Right ventricle myocardium inferior (tissue), 1 donor: ENCODE results near the gene FGFR4. TPM values are rescaled to one million over a fixed set of nuclear protein-coding genes. Genes with fewer than 3 reads are reported as not detected.

Experiments
- ATAC-seq: fragments of 200-7000 bp; cut with Tn5 transposase; one replicate; pipeline ENCODE4 v1.9.1; 2020; ENCODE audit warnings: mild to moderate bottlenecking, moderate library complexity
- DNase-seq: peaks from one replicate; pipeline ENCODE4 v3.0.0; 2021; ENCODE audit errors: missing footprints
- intact Hi-C: fragments of 100-400 bp; cut with DNase I; formaldehyde crosslinking; loops from one replicate; pipeline ENCODE4 v1.11.0; 2022
- total RNA-seq: library from RNA; stranded (reverse); fragmentation: NEBNext Ultra II Directional; extraction: Animal tissue kit (Norgen Biotek cat#: 25700); gene quantifications from one replicate; pipeline ENCODE4 v1.2.1, GENCODE V29; 2021
- donor health status: DM: no; HTN: yes; CAD: no; lungs with severe emphysema.

Gene FGFR4
- total RNA-seq, 1 donor from 2014 or later, result 4.3 TPM

- intact Hi-C loops, result no loop called here
- DNase-seq (no peak), ATAC-seq (no peak)
Observed at GRCh38 chr5:177081859-177082258, 4.9 kb upstream of the FGFR4 start.

DNA sequence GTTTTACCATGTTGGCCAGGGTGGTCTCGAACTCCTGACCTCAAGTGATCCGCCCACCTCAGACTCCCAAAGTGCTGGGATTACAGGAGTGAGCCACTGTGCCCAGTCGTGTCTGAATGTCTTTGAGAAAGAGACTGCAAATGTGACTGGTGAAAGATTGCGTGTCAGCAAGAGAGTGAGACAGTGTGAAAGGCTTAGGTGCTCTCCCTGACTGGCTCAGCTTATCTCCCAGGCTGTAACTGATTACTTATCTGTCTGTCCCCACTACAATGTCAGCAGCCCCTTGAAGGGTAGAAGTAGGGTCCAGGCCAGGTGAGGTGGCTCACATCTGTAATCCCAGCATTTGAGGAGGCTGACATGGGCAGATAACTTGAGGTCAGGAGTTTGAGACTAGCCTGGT lies 3.4 kb upstream of the FGFR4 start:
- DNase-seq, result no peak
- intact Hi-C loops, result no loop called here
- ATAC-seq, result no peak

- no peak for DNase-seq
- no peak for ATAC-seq
- intact Hi-C loops, result no loop called here
Observed at GRCh38 chr5:177084175-177084574, 2.5 kb upstream of the FGFR4 start.

DNA sequence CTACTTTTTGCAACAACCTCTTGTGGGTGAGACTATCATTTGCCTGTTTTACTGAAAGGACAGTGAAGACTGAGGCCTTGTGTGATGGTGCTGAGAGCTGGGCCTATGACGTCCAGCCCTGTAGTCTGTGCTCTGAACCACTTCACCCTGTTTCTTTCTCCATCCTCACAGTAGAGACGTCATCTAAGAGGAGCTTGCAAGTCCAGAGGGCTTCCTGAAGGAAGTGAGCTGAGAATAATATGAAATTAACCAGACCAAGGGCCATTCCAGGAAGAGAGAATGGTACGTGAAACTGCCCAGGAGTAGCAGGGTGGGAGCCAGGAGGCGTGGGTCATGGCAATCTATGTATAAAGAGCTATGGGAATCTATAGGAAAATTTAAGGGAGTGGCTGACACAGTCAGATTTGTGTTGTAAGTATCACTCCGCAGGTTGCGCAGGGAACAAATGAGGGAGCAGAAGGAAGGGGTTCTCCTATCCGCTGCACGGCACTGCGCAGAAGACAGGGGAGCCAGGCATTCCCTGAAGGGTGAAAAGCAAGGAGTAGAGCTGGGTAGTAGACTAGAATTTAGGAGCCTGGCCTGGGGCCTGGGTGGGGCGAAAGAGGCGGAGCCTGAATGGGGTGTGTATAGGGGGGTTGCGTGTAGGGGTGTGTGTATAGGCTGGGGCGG lies 596 bp upstream of the FGFR4 start:
- DNase-seq (no peak), ATAC-seq (no peak)
- intact Hi-C loops, result no loop called here

DNA sequence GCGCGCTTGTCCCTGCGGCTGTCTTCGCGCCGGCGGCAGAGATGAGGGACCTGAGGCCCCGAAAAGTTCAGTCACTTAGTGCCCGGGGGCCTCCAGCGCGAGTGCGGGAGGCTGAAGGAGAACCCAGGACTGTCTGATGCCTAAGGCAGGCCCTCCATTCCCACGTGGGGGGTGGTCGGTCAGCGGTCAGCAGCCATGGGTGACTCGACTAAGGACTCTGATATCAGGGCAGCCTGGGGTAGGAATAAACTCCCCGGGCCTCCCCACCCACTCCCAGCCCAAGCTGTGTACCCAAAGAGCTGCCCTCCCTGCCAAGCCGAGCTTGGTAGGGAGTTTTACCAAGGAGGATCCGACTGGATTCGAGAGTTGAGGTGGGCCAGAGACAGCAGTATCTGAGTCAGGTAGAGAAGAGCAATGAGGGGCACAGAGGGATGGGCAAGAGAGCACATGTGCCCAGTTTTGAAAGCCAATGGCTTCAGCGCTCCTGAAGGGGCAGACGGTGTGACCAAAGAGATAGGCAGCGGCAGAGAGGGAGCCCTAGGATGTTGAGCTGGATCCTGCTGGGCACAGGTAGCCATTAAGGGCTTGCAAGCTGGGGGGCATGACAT lies 787 bp downstream of the FGFR4 start:
- no peak for DNase-seq
- intact Hi-C loops, result no loop called here
- no peak for ATAC-seq

DNA sequence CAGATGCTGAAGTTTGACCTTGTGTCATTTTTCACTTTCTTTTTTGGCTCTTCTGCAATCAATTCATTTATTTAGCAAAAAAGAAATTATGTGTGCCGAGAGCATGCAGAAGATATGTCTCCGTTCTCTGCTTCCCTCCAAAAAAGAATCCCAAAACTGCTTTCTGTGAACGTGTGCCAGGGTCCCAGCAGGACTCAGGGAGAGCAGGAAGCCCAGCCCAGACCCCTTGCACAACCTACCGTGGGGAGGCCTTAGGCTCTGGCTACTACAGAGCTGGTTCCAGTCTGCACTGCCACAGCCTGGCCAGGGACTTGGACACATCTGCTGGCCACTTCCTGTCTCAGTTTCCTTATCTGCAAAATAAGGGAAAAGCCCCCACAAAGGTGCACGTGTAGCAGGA lies 2.4 kb downstream of the FGFR4 start:
- peak; percentile 77 for ATAC-seq
- intact Hi-C loops, result no loop called here
- peak; percentile 79 for DNase-seq

- ATAC-seq, result no peak
- intact Hi-C loops, result no loop called here
- no peak for DNase-seq
Observed at GRCh38 chr5:177089825-177090641, 3.3 kb downstream of the FGFR4 start.

- DNase-seq, result no peak
- intact Hi-C loops, result no loop called here
- ATAC-seq, result no peak
Observed at GRCh38 chr5:177090813-177091212, 4.1 kb downstream of the FGFR4 start.

GRCh38 chr5:177091232-177091631 lies 4.5 kb downstream of the FGFR4 start:
- intact Hi-C loops, result no loop called here
- no peak for ATAC-seq
- DNase-seq, result no peak

DNA sequence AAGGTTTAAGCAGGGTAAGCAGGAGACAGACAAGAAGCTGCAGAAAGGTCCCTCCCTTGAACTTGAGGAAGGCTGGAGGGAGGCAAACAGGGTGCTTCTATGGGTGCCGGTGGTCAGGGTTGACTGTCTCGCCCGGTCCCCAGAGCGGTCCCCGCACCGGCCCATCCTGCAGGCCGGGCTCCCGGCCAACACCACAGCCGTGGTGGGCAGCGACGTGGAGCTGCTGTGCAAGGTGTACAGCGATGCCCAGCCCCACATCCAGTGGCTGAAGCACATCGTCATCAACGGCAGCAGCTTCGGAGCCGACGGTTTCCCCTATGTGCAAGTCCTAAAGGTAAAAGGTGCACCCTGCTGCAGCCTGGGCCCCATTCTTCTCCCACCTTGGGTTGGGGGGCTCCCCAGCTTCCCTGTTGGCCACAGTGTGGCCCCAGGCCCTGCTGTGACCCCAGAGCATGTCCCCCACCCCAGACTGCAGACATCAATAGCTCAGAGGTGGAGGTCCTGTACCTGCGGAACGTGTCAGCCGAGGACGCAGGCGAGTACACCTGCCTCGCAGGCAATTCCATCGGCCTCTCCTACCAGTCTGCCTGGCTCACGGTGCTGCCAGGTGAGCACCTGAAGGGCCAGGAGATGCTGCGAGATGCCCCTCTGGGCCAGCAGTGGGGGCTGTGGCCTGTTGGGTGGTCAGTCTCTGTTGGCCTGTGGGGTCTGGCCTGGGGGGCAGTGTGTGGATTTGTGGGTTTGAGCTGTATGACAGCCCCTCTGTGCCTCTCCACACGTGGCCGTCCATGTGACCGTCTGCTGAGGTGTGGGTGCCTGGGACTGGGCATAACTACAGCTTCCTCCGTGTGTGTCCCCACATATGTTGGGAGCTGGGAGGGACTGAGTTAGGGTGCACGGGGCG lies 5.7 kb downstream of the FGFR4 start:
- intact Hi-C loops, result no loop called here
- ATAC-seq (no peak), DNase-seq (no peak)

- intact Hi-C loops, result no loop called here
- no peak for ATAC-seq
- peak; percentile 67 for DNase-seq
Observed at GRCh38 chr5:177093082-177093712, 6.5 kb downstream of the FGFR4 start.

GRCh38 chr5:177093803-177094202 lies 7.1 kb downstream of the FGFR4 start:
- ATAC-seq, result no peak
- no peak for DNase-seq
- intact Hi-C loops, result no loop called here

DNA sequence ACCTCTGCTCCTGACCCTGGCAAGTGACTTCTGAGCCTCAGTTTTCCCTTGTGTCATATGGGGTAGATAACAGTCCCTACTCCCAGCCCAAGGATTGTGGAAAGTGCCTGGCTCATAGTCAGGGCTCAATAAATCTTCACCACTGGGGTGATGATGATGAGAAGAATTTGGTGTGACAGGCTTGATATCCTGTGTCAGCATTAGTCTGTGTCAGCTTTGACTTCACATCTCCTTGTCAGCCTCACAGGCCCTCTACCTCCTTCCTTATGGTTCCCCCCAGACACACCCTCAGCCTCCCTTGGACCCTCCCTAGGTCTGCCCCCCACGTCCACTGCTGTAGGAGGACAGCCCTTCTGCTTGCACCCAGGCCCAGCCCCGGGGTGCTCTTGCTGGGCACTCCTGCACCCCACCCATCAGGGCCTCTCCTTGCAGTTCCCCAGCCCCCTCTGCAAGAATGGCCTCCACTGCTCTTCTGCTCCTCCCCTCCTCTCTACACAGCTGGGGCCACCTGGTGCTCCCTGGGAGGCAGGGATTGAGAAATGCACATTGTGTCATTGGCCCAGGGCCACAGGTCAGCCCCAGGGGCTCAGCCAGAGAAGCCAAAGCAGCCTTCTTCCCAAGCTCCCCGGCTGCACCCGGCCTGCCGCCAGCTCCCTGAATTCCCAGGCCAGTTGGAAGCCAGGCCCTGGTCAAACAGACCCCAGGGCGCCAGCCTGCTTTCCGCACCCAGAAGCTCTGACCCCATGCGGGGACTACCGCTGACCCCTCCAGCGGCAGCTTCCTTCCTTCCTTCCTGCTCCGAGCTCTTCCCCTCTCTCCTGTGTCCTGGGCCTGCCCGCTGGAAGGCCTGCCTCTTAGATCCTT lies 7.7 kb downstream of the FGFR4 start:
- DNase-seq, result peak; percentile 91
- ATAC-seq, result peak; percentile 85
- intact Hi-C loops, result no loop called here

- intact Hi-C loops, result no loop called here
- ATAC-seq (no peak), DNase-seq (no peak)
Observed at GRCh38 chr5:177095088-177095669, 8.5 kb downstream of the FGFR4 start.

DNA sequence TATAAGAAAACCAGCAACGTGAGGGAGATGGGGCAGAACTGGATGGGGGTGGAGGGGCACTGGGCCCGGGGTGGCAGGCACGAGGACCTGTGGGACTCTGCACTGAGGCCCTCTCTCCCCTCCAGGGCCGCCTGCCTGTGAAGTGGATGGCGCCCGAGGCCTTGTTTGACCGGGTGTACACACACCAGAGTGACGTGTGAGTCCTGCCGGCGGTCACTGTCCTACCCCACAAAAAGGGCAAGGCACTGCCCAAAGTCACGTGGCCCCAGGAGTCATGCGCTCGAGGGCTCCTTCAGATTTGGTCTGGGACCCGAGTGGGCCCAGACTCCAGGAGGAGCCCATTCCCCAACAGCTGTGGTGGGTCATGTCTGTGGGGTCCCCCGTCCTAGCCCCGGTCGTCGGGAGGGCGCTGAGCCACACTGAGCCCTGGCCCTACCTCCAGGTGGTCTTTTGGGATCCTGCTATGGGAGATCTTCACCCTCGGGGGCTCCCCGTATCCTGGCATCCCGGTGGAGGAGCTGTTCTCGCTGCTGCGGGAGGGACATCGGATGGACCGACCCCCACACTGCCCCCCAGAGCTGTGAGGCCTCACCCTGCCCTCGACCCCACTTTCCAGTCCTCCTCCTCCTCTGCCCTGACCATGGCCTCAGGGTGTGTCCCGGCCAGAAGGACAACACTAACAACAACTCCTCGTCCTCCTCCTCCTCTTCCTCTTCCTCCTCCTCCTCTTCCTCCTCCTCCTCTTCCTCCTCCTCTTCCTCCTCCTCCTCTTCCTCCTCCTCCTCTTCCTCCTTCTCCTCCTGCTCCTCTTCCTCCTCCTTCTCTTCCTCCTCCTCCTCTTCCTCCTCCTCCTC lies 9.7 kb downstream of the FGFR4 start:
- DNase-seq (peak; percentile 45), ATAC-seq (no peak)
- intact Hi-C loops, result no loop called here
